HG03159 (cell line): ENCODE results near the gene RS1.

Experiments
- ATAC-seq: cut with Tn5 transposase; IDR thresholded peaks from one replicate; pipeline ENCODE4 v1.9.1; 2021; ENCODE audit warnings: mild to moderate bottlenecking, moderate library complexity; ENCODE audit not compliant: unreplicated experiment

Gene RS1

DNA sequence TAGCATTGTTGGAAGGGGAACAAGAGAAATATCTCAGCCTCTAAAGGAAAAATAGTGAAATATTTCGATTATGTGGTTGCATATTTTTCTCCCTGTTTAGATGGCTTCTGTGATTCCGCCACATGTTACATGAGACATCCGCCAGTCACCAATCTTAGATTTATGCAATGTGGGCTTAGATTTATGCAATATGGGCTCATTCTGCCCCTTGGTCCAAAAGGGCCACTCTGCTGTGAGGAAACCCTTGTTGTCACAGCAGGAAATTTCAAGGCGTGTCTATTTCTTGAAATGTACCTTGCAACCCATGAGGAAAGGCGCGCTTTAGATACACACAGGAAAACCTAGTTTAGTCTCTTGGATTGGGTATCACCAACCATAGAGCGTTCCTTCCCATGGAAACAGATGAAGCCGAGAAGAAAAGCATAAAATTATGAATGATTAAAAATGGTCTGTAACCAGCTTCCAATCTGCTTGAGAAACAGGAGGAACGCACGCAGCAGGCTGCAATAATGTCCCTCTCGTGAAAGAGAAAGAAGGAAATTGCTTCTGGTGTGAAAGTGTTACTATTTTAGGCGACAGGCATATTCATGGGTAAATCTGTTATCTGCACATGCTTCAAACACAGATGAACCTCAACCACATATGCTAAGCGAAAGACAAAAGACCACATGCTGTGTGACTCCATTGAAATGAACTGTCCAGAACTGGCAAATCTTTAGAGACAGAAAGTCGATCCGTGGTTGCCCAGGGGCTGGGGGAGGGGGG, 3.7 kb downstream of the RS1 start:
- ATAC-seq: no peak

DNA sequence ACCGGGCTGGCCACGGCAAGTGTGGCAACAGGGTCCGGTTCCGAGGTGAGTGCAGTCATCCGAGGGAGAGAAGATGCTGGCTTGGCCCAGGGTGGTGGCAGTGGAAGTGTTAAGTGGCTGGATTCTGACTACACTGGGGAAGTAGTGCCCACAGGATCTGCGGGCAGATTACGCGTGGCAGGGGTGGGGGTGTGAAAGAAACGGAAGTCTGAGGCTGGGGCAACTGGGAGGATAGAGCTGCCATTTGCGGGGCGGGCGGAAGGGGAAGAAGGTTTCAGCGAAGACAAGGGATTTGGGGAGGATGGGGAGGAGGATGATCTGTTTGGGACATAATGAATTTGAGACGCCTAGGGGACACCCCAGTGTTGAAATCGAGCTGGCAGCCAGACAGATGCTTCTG, 5.3 kb downstream of the RS1 start:
- no peak for ATAC-seq

DNA sequence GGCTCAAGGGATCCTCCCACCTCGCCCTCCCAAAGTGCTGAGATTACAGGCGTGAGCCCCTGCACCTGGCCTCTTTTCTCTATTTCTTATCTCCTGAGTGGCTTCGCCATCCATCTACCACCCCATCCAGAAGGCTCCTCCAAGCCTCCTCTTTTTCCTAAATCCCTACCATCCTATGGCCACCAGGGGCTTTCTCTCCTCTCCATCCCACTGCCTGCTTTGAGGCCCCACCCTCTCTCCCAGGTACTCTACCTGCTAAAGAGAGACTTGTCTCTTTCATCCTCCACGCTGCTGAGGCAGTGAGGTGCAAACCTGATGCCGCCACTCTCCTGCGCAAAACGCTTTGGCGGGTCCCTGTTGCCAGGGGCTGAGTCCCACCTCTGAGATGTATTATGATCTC, 7.0 kb downstream of the RS1 start:
- ATAC-seq: no peak

DNA sequence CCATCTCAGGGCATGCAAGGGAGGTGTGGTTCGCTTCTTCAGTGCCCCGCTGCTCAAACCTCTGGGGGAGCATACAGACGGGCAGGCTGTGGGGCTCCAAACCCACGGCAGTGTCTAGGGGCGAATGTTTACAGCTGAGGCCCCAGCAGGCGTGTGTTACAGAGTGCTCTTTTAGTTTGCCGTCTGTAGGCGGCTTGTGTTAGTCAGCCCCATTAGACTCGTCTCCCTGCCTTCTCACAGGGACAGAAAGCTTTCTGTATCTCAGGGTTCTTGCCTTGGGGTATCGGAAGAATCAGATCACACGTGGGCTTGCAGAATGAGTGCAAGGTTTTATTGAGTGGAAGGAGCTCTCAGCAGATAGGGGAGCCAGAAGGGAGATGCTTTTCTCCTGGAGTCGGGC, 10.6 kb downstream of the RS1 start:
- ATAC-seq: no peak

DNA sequence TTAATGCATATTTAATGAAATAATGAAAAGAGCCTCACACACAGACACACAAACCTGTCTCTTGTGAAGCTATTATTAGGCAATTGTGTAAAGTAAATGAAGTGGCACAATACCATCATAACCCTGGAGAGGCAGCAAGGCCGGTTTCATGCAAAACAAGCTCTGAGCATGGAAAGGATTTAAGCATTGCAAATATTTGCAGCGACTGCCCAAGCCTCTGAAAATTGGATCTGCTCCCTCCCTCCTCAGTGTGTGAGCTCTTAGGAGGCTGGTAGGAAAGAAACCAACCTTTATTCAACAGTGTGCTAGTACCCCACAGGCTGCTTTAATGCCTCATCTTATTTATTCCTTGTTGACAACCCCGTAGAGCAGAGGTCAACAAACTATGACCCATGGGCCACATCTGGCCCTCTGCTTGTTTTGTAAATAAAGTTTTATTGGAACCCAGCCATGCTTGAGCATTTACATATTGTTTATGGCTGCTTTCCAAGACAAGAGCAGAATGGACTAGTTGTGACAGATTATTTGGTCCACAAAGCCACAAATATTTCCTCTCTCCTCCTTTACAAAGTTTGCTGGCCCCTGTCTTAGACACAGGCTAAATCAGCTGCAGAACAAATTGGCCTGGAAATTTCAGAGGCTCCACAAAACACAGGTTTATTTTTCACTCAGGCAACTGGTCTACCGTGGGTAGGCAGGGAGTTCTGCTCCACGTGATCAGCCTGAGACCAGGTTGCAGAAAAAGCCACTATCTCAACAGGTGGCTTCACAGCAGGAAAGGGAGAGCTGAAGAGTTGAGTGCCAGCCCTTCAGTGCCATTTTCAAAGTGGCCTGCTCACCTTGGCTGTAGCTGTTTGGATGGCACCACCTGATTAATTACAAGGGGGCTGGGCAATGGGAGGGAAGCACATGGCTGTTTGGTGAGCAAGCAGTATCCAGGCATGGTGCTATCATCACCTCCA, 16.8 kb downstream of the RS1 start:
- no peak for ATAC-seq

DNA sequence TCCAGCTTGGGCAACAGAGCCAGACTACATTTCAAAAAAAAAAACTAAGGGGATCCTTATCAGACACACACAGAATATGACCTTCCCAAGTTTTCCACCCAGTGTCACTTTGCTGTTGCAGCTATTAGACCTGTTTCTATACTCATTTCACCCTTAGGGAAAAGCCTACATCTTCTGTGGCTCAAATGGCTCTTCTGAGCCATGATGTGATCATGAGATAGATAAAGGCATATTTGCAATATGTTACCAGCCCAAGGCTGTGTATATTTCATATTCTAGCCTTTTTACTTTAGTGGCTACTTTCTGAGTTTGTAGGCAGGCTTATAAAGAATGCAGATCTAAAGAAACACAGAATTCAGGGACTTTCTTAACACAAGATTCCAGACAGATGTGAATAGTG, 19.3 kb downstream of the RS1 start:
- no peak for ATAC-seq

DNA sequence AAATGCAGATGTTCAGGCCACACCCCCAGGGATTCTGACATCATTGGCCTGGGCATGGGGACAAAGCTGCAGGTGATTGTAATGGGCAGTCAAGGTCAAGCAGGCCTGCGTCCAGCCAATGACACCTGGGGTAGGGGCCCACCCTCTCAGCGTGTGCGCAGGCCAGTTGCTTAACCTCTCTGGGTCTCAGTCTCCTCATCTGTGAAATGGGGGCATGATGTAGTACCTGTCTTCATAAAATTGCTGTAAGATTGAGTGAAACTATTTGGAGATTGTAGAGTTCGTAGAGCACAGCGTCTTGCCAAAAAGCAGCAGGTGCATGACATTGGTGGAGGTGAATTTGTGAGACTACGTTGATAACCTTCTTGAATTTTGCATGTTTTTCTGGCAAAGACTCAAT, 21.2 kb downstream of the RS1 start:
- no peak for ATAC-seq

DNA sequence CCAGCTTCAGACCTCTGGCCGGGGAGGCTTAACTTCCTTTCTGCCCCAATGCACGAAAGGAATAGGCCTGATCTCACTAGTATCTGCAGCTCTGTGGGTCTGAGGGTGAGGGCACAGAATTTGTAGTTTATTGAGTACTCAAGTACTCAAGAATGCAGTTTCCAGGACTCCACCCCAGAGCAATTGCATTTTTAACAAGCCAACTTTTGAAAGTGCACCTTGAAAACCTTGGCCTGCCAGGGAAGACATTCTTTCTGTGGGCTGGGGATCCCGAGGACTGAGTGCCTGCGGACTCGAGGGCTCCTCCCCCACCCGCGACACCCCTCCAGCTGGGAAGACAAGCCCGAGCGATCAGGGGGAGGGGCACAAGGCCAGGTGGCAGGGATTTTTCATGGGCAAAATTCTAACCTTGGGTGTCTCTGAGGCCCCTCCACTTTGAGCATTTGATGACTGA, 22.4 kb downstream of the RS1 start:
- no peak for ATAC-seq

DNA sequence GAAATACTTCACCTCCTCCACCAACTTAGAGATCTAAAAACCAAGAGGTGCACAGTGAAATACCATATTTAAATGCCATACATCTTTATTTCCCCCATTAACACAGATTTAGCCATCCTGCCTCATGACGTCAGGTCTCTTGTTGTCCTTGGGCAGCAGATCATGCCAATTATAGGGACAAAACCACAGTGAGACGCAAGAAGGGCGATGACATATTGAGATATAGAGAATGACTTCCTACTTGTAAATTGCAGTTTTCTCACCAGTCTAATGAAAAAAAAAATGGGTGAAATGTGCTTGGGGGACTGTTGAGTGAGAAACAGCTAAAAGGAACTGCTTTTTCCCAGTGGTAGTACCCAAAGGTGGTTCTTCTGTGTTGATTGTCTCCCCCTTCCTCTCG, 24.3 kb downstream of the RS1 start:
- ATAC-seq: no peak

DNA sequence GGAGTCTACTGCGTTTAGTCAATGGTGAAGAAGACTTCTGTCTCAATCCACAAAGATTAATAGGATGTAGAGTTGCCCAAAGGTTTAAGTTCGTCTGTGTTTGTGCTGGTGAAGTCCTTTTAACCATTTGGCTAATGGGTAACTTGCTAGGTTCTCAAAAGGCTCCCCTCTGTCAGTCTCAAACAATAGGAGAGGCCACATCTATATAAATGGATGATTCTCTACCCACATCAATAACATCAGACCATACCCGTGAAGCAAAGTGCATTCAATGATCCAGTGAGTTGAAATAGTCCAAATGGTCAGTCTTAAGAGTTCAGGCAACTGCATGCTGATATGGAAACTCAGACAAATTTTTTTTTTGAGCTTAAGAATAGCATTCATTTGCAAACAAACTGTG, 28.1 kb downstream of the RS1 start:
- no peak for ATAC-seq

DNA sequence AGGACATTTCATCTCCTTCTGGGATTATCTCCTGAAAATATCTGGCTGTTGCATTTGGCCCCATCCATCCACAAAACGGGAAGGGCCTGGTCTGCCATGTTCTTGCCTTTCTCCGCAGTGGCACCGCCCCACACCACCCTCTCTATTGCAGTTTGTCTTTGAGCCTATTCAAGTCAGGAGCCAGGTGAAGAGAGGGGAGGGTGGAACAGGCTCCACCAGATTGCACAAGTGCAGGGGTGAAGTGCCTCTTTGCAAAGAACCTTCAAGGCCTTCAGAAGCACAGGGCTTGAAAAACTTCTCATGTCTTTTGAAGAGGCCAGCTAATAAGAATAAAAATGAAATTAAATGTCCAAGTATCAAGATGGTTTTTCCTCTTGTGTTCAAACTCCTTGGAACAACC, 28.7 kb downstream of the RS1 start:
- no peak for ATAC-seq

DNA sequence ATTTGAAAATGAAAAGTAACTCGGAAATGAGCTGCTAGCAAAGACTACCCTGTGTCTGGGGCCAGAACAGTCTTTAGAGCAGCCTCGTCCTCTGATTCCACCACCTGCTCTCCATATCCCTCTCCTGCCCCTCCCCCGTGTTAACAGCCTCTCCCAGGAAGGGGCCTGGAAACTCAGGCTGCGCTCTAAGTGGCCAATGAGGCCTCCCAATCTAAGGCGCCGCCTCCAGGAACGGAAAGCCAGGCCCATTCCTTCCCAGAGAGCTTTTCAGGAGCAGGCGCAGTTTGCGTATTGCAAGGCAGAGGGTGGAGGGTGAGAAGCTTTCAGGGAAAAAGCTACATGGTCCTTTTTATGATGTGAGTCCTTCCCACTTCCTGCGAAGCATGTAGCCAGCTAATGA, 31.2 kb downstream of the RS1 start:
- no peak for ATAC-seq

DNA sequence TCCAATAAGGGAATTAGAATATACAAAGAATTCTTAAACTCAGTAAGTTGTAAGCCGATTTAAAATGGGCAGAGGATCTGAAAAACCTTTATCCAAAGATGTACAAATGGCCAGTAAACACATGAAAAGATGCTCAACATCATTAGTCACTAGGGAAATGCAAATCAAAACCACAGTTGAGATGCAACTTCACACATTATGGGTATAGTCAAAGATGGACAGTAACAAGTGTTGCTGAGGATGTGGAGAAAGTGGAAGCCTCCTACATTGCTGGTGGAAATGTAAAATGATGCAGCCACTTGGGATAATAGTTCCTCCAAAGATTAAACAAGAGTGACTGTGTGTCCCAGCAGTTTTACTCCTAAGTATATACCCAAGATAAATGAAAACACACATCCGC, 32.6 kb downstream of the RS1 start:
- no peak for ATAC-seq

DNA sequence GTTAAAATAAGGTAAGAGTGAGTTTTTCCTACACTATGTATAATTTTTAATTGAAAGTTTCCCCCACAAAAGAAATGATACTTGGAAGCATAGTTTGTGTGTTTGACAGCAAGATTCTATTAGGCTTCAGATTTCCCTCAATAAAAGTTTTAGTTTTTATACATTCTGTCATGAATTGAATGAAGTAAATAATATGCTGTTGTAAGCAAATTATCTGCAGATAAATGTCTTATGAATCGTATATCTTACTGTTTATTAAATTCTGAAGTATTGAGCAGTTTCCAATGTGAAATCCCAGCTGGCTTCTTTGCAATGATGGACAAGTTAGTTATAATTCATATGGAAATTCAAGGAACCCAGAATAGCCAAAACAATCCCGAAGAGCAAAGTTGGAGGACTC, 33.5 kb downstream of the RS1 start:
- ATAC-seq: no peak

DNA sequence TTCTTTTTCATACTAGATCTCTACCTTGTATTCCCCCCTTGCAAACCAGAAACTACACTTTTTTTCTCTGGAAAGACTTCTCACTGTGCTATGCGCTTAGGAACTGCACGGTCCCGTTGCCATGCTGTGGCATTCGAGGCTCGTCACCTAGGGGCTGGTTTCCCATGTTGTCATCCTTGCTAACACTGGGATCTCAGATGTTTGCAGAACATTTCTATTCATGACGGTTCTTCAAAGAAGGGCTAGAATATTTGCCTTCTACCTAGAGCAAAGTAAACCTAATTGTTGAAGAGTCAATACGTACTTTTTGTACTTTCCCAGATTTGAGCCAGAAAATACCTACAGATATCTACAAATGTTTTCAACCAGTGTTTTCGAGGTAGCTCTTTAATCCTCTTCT, 41.0 kb downstream of the RS1 start:
- no peak for ATAC-seq

DNA sequence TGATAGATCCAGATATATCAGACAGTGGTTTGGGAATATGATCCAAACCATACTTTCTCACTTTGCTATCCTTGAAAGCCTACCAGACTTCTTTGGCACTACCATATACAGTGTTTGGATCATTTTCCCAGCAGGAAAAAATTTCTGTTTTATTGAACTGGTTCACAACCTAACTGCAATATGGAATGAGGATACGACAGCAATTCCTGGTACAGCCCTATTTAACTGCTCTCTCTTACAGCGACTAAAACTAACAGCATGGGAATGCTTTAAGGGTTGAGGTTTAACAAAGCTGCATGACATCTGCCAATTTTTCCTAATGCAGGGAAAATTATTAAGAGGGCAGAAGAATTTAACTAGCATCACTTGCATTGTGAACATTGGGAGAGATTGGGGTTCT, 47.3 kb downstream of the RS1 start:
- ATAC-seq: no peak

DNA sequence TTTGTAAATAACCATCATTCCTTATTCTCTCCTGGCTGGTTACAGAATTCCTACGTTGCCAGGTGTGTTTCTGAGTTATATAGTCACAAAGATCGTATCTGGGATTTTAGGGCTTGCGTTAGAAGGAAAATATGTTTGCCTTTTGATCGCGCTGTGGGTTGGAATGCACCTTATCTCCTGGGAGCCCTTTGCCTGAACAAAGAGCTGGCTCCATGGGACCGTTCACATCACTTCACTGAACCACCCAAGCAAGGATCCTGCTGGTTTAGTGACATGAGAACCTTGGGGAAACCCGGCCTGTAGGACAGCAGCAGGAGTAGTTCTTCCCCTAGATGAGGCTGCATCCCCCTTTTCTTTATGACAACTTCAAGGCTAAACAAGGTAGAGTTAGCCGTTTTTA, 51.6 kb downstream of the RS1 start:
- no peak for ATAC-seq

DNA sequence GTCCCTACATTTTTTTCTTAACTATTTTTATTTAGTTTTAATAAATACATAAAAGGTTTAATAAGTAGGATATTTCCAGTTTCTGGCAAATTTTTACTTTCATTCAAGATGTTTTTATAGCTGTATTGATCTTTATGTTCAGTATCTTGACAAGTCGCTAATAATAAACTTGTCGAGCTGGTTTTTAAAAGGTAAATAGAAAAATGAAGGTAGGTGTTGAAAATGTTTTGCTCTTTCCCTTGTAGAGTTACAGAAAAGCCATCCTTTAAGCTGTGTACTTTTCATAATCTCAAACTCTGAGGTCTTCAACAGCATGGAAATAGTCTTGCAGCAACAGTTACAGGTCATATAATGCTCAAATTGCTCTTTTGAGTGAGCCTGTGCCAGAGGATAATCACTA, 52.6 kb downstream of the RS1 start:
- ATAC-seq: no peak

DNA sequence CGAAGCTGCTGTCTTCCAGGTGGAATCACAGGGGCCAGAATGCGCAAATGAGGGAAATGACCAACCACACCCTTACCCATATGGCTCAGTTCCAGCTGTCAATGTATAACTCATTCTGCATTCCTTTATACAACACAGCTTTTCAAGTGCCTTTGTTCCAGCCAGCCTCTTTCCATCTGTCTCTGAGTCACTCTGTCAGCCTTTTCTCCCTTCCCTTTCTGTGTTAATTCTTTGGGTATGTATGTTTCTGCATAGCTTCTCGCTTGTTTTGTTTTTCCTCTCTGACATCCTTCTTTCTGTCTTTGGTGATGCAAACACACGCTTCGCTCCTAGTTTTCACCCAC, 54.5 kb downstream of the RS1 start:
- no peak for ATAC-seq

DNA sequence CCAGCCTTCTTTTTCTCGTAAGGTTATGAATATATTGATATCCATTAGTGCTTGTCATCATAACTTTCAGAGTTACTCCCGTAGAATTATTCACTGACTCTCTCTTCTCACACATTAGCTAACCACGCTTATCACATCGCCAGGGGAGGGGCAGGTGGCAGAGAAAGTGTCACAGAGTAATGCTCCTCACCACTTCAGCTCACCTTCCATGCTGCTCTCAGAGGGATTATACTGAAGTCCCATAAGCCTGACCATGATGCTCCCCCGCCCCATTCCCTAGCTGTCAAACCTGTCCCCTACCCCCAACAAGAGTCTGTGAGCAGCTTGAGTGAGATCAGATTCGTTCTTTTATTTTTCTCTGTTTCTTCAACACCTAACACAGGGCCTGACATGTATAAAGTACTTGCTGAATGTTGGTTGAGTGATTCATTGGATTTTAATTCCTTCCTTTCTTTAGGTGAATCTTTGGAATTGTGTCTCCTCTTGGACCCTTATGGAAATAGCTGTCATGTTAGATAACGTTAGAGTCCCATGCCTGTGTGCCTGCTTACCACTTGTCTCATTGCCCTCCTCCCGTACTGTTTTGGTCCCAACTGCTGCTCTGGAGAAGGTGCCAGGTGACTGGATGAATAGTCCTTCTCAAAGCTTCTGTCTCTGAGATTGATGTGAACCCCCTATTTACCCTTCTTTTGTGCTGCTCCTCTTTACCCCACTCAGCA, 55.1 kb downstream of the RS1 start:
- no peak for ATAC-seq

DNA sequence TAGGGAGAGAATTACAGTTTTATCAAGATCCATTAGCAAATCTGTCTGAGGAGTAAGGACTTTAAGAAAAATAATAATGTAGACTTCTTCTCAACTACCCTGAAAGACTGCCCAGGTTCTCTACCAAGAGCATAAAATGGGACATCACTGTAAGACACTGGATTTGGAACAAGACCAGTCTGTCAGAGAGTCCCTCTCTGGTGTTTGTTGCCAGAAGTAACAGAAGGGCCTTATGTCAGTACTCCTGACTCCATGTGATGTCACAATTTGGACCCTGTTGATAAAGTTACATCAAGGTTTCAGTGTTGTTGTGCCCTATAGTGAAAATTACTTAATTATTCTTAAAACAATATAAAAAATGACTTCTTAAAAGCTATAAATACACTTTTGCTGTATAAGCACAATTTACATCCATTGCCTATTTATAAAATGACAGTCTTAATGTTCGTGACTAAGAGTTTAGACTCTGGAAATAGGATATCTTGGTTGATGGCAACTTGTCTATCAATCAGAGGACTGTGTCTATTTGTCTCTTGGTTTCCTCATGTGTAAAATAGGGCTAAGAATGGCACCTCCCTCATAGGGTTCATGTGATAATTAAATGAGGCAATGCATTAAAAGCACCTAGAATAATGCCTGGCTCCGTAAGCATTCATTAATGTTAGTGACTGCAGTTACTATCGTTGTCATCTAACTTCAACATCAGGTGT, 57.8 kb downstream of the RS1 start:
- ATAC-seq: no peak
